GM12801 (cell line): ENCODE data around the gene SLC35B4.

Experiments
- CTCF ChIP-seq: IDR thresholded peaks from one replicate; pipeline ENCODE4 v1.5.1; 2011; ENCODE audit warnings: control low read depth; ENCODE audit not compliant: insufficient read length; ENCODE audit errors: extremely low read depth

SLC35B4 gene

DNA sequence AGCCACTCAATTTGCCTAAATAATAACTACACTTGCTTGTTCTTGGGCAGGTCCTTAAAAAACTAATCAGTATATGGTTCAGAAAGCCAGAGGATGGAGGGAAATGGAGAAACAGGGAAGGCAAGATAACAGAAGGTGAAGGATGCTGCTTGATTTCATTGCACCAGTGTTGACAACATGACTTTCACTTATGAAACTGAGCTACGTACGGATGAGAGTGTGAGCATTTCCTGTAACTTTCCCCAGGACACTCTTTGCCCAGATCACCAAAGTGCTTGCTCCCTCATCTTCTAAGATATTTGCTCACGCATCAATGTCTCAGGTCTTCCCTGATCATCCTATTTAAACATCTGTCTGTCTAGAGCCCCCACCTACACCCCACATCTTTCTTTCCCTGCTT is 37.4 kb downstream of the SLC35B4 start:
- TF ChIP-seq CTCF = no peak

DNA sequence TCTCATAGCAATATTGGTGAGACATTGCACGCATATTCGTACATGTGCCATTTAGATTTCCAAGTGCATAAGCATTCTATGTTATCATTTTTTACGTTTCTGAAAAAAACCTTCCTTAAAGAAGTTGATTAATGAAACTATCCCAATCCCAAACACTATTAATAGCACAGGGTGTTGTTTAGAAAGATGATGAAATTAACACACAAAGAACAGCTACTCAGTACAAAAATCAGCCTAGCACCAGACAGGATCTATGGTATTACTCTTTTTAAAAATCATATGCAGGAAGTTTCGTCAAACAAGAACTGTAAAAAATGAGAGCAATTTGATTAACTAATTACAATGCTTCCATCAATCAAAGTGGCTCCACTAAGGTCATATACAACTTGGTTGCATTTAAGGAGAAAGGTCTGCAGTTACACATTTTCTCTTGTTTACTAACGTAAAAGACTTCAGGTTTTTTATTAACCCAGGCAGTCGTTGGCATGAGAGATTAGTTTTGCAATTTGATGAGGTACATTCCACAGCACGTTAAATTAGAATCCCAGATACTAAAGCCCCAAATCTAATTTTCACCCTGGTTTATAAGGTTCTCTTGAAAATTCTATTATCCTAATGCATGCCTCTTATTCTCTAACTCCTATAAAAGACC is 38.1 kb downstream of the SLC35B4 start:
- TF ChIP-seq CTCF = no peak

DNA sequence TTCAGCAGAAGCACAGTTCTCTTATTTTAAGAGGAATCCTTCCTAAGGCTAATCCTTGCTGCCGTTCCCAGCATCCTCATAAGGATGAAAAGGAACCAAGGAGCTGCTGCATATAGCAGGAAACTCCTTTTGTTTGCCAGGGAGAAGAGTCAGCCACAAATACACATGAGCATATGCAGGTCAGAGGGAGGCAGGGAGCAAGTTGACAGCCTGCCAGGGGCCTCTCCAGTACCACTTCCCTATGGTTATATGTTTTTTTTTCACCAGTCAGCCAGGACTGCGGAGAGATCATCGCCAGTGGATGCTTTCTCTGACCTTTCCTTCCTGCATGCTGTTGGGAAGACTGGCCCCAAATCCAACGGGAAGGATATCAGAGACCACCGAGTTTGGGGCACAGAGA is 39.8 kb downstream of the SLC35B4 start:
- no peak for TF ChIP-seq CTCF

DNA sequence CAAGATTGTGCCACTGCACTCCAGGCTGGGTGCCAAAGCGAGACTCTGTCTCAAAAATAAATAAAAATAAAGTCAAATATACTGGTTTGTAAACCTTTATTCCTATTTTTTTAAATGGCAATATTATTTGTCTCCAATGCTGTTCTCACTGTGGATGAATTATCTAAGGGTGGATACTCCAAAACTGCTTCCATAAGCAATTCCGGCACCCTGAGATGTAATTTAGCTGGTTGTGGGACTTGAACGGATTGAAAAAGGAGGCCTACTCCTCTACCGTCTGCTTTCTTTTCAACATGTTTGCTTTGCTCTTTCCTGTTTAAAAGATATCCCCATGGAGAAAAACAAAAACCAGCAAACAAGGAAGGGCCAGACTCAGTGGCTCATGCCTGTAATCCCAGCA is 54.4 kb downstream of the SLC35B4 start:
- no peak for TF ChIP-seq CTCF

- no peak for TF ChIP-seq CTCF
Measured at GRCh38 chr7:134255814-134256213, 60.9 kb downstream of the SLC35B4 start.

DNA sequence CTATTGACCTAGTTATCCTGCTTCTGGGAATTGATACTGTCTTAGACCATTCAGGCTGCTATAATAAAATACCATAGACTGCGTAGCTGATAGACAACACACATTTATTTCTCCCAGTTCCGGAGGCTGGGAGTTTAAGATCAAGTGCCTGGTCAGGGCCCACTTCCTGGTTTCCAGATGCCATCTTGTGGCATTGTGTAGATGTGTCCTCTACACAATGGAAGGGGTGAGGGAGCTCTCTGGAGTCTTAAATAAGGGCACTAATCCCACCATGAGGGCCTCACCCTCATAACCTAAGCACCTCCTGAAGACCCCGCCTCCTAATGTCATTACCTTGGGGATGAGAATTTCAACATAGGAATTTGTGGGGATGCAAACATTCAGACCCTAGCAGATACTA is 62.4 kb downstream of the SLC35B4 start:
- no peak for TF ChIP-seq CTCF

- TF ChIP-seq CTCF = no peak
Measured at GRCh38 chr7:134248196-134248595, 68.5 kb downstream of the SLC35B4 start.
